ENCODE measurements around the gene UBR1. TPM values are rescaled to one million over a fixed set of nuclear protein-coding genes. Genes with fewer than 3 reads are reported as not detected.

The UBR1 gene
- 79.8 TPM for total RNA-seq

GRCh38 chr15:43105778-43106485 lies at the start of gene UBR1:
UBR1 (minus strand) TSS chr15:43106038; CDS start chr15:43106022, 16 bp downstream.

DNA sequence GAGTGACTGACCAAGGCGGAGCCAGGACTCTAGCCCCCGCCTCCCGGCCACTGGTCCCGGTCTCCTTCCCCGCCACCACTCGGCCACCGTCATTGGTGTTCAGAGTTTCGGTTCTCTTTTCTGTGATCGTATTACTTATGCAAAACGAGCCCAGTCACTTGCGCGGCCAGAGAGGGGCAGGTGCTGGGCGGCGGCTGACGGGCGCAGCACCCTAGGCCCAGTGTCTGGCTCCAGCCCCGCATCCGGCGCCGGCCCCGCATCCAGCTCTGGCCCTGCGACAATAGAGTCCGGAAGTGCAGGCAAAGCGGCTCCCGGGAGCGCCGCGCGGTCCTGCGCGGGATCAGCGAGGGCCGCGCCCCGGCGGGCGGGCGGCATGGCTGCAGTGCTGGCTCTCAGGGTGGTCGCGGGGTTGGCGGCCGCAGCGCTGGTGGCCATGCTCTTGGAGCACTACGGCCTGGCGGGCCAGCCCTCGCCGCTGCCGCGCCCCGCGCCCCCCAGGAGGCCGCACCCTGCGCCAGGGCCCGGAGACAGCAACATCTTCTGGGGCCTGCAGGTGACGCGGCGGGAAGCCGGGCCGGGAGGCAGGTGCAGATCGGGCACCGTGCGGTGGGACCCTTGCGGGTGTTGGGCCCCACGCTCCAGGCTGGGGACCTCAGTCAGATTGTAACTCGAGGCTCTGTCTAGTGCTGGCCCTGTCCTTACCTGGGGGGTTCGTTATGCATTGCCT lies 27.8 kb upstream of the UBR1 start, which contains the start of gene TMEM62:
TSS of gene TMEM62 (plus strand) at position 157 of the 727 bp plus-strand sequence. CDS start at position 374, 217 bp downstream.

GRCh38 chr15:42920519-42921341 lies 185.1 kb downstream of the UBR1 start, which contains the start of gene TTBK2:
TTBK2 (minus strand) TSS chr15:42920778; CDS start chr15:42878617, 42,161 bp downstream.

Small RNA genes lying within 50 kb of the gene (small RNA-seq; reads per million reads assigned to genes)
- not detected for gene AC068724.2

Other genes with a start within 250 kb of the UBR1 start
- gene TTBK2, start 185.3 kb downstream of the UBR1 start, total RNA-seq: 44.5 TPM
- 28.1 TPM for gene TMEM62, start 27.5 kb upstream of the UBR1 start, total RNA-seq
- gene CCNDBP1, start 79.4 kb upstream of the UBR1 start, total RNA-seq: 31.1 TPM
- 3.0 TPM for gene EPB42, start 115.0 kb upstream of the UBR1 start, total RNA-seq
- gene TGM5, start 160.9 kb upstream of the UBR1 start, total RNA-seq: not detected
- gene TGM7, start 196.2 kb upstream of the UBR1 start, total RNA-seq: not detected
- gene LCMT2, start 224.5 kb upstream of the UBR1 start, total RNA-seq: 15.9 TPM